CD4-positive, alpha-beta T cell treated with Interleukin-4 for 4 hours (primary cell): Measurements from ENCODE around the gene NOXO1.

ENCODE experiments used
- DNase-seq: peaks from one replicate; pipeline ENCODE4 v3.0.0-alpha.2; 2020

The NOXO1 gene

DNA sequence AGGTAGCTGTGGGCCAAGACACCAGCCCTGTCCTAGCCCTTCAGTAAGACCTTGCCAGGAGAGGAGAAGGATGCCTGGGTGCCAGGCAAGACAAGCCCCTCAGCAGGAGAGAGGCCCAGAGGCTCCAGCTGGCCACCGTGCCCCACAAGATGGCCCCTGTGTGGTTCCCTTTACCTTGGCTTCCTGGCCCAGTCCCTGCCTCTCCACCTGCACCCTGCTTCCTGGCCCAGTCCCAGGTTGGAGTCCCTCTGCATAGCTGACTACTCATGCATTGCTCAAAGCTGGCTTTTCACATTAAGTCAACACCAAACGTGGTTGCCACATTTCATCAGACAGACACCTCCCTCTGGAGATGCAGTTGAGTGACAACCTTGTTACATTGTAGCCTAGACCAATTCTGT, 12.5 kb upstream of the NOXO1 start:
- DNase-seq: peak; percentile 14

- no peak for DNase-seq
Observed at GRCh38 chr16:1992704-1993317, 11.5 kb upstream of the NOXO1 start.

DNA sequence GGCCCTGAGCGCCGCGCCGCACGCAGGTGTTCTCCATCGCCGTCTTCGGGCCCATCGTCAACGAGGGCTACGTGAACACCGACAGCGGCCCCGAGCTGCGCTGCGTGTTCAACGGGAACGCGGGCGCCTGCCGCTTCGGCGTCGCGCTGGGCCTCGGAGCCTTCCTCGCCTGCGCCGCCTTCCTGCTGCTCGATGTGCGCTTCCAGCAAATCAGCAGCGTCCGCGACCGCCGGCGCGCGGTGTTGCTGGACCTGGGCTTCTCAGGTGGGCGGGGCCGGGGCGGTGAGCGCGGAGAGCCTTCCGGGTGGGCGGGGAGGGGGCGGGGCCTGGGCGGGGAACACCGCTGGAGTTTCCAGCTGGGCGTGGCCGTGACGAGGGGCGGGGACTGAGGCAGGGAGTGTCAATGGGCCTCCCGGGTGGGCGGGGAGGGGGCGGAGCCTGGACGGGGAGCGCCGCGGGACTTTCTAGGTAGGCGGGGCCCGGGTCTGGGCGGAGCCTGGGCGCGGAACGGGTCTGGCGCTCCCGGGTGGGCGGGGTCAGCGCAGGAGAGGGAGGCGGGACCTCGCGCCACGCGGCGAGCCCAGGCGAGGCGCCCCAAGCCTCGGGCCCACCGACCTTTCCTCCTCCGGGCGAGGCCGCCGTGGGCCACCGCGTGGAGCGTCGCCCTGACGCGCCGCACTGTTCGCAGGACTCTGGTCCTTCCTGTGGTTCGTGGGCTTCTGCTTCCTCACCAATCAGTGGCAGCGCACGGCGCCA, 10.9 kb upstream of the NOXO1 start:
- peak; percentile 94 for DNase-seq

- no peak for DNase-seq
Observed at GRCh38 chr16:1991588-1991947, 10.3 kb upstream of the NOXO1 start.

GRCh38 chr16:1991135-1991551, 9.9 kb upstream of the NOXO1 start:
- DNase-seq: peak; percentile 62

DNA sequence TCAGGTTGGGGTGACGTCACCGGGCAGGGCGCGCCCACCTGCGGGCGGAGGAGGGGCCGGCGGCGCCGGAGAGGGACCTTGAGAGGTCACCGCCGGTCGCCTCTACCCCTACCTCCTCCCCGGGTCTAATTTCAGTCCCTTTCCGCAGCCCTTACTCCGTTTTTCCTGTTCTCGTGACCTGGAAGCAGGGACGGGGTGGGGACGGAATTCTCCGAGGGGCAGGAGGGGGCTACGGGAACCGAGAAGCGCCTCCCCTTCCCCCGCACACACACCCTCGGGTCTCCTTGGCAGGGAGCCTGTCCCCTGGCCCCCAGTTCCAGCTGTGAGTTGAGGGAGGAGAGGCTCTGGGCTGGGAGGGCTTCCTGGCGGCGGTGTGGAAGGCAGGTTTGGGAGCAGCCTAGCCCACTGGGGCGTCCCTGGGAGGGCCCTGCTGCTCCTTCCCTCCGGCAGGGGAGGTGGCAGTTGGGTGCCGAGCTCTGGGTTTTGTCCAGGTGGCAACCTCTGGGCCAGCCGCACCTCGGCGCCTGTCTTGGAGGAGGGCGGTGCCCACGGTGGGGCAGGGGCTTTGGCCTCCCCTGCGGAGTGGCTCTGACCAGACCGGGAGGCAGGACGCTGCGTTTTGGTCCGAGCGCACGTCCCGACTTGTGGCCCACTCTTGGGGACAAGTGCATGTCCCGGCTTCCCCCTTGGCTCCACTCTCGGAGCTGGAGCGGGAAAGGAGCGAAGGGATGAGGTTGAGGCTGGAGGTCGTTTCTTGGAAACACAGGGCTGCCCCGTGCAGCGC, 9.3 kb upstream of the NOXO1 start:
- DNase-seq: peak; percentile 24

- DNase-seq: no peak
Observed at GRCh38 chr16:1990101-1990350, 8.8 kb upstream of the NOXO1 start.

DNA sequence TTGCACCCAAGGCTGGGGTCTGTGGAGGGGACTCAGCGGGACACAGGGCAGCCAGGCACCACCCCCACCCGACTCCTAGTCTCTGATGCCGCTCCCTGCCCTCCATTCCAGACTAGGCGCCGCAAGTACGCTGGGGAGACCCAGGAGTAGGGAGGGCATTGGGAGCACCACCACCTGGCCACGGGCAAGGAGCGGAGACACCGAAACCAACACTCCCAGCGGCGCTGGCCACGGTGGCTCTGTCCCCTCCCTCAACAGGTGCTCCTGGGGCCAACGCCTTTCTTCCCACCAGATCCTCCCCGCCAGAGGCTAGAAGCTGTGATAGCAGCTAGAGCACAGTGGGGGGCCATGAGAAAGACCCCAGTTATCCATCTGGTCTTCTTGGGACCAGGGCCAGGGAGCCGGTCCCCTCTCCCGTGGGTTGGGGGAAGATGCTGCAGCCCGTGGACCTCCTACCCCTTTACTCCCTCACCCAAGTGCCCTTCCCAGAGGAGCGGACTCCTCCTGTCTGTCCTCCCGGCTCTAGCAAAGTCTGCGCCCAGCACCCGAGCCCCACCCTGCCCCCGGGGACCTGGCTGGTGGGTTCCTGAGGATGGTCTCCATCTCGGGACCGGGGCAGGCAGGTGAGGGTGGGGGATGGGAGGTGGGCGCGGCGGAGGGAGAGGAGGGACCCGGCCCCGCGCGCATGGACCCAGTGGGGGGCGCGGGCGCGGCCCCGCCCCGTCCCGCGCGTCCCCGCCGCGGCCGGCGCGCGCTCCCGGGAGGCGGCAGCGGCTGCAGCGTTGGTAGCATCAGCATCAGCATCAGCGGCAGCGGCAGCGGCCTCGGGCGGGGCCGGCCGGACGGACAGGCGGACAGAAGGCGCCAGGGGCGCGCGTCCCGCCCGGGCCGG, 8.2 kb upstream of the NOXO1 start, which contains the start of gene SYNGR3:
TSS of gene SYNGR3 (plus strand) at position 762 of the 892 bp plus-strand sequence. CDS start 133 bp downstream, outside the sequence.
- DNase-seq: no peak

DNA sequence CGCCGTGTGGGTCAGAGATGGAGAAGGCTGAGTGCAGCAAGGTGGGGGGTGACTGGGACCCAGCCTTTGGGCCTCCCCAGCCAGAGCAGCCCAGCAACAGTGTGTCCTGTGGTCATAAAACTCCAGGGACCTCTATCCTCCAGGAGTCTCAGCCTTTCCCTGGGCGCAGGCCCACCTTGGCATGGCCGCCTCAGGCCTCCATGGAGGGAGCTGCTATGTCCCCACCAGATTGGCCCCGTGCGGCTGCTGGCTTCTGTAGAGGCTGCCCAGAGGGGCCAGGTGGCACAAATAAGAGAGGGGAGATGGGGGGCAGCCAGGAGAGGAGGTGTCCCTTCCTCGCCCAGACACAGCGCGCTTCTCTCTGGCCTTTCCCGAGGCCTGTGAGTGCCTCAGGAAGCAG, 5.9 kb upstream of the NOXO1 start:
- no peak for DNase-seq

GRCh38 chr16:1985466-1986150, 4.3 kb upstream of the NOXO1 start:
- DNase-seq: no peak

DNA sequence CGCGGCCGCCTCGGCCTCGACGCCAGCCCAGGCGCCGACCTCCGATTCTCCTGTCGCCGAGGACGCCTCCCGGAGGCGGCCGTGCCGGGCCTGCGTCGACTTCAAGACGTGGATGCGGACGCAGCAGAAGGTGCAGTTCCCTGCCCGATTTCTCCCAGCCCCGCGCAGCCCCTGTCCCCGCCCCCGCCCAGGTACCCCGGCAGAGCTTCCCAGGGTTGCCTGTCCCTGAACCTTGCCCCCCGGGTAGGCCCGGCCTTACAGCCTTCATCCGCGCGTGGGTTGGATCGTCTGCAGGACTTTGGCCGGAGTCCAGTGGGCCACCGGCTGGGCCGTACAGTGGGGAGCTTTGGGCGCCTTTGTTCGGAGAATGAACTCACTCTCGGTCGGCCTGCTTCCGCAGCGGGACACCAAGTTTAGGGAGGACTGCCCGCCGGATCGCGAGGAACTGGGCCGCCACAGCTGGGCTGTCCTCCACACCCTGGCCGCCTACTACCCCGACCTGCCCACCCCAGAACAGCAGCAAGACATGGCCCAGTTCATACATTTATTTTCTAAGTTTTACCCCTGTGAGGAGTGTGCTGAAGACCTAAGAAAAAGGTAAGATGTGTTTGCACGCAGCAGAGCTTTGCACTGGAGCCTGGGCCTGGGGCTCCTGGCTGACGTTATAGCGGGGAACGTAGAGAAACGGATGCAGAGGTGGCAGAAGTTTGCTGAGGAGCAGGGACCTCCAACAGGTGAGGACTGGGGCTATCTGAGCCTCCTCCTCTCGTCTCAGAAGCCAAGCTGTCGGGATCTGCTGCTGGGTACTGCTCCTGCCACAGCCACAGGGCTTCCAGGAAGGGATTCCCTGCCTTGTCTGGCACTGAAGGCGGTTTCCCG, 3.3 kb upstream of the NOXO1 start:
- no peak for DNase-seq

DNA sequence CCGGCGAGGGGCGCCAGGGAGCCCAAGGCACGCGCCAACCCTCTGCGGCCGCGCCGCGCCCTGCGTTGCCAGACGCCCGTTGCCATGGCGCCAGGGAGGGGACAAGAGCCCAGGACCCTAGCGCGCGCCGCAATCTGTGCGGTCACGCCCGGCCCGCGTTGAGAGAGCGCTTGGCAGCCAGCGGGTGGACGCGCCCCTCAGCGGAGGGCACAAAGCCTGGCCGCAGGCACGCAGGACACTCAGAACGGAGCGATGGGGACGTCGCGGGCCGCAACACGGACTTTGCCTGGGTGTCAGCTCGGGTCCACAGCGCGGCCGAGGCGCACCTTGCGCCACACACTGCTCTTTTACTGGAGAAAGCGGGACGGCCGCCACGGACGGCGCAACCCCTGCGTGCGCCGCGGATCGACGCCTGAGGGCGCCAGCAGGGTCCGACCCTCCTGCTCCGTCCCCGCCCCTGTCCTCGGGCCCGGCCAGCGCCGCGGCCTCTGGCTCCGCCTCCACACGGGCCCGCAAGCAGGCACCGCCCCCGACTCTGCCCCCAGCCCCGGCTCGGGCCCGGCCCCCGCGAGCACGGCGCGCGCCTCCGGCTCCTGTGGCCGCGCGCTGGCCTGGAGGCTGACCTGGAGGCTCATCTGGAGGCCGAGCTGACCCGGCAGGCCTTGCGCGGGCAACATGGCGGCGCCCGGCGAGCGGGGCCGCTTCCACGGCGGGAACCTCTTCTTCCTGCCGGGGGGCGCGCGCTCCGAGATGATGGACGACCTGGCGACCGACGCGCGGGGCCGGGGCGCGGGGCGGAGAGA, 2.5 kb upstream of the NOXO1 start, which contains the start of gene GFER:
TSS of gene GFER (plus strand) at position 650 of the 803 bp plus-strand sequence. CDS start at position 676, 26 bp downstream.
- DNase-seq: peak; percentile 68

DNA sequence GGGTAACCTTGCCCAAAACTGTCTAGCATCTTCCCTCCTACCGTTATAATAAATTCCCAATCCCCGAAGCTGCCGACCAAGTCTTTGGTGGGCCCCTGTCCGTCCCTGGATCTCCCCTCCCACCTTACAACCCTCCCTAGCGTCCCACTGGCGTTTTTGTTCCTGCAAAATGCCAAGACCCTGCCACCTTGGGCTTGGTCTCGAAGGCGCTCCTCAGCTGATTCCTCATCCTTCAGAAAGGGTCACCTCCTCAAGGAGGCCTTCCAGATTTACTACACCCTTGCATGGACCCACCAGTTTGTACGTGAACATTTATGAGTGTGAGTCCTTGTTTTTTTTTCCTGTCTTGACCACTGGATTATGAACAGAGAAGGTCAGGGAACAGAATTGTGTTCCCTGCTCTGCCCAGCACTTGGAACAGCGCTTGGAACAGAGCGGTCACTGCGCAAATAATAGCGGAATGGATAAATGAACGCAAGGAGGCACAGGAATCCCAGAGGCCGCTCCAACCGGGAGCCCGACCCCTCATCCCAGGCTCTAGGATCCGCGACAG, 1.8 kb upstream of the NOXO1 start:
- DNase-seq: no peak

- DNase-seq: no peak
Observed at GRCh38 chr16:1982013-1982433, 754 bp upstream of the NOXO1 start.

- no peak for DNase-seq
Observed at GRCh38 chr16:1980770-1981087, 540 bp downstream of the NOXO1 start.

DNA sequence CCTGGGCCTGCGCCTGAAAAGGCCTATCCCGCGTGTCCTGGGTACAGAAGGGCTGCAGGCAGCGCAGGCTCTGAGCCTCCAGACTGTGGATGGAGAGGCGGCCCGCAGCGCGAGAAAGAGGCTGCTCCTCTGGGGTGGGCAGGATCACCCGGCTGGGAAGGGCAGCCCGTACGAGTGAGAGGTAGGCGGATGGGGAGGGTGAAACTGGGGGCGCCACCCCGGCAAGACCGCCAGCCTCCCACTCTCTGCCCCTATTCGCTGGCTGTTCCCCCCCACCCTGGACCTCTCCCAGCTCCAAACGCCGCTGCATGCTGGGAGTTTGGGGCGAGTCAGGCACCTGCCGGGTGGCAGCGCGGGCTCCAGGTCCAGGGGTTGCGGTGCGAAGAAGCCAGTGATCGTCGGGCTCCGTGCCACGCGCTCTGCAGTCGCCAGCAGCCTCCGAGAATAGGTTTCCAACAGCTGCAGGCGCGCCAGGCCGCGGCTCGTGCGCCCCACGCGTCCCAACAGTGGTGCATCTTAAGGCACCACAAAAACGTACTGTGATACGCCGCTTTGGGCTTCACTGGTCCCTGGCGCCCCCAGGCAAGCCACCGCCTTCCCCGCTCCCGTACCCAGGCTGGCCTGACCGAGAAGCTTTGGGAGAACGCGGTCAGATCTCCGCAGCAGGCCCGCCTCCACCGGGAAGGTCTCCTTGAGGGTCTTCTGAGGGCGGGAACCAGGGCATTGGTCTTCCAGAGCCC, 1.1 kb downstream of the NOXO1 start:
- no peak for DNase-seq

DNA sequence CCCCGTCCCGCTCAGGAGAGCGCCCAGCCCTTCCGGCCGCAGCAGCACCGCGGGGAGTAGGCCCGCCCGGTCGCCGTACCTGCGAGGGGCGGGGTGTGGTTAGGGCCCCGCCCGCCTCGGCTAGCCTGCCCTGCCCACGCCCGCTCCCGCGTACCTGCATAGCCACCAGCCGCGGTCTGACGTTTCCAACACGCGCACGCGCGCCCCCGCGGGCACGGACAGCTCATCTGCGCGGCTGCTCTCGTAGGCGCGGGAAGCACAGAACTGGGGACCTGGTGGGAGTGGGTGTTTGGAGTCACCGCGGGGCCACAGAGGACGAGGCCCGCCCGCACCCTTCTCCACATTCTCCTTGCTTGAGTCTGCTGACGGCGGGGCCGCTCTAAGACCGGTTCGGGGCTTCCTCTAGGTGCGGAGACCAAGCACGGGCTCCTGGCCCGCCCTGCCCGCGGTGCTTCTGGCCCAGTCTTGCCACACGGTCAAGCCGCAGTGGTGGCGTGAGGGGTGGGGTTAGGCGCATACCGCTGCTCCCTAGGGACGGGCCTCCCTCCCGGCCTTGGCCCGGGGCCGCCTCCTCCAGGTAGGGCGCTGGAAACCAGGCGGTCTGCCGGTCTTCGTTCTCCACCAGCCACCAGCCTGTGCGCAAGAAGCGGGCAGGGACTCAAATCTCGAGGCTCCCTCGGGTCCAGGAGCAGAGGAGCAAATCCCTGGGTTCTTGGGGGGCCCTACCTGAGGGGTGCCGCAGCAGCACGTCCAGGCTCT, 1.8 kb downstream of the NOXO1 start:
- no peak for DNase-seq

DNA sequence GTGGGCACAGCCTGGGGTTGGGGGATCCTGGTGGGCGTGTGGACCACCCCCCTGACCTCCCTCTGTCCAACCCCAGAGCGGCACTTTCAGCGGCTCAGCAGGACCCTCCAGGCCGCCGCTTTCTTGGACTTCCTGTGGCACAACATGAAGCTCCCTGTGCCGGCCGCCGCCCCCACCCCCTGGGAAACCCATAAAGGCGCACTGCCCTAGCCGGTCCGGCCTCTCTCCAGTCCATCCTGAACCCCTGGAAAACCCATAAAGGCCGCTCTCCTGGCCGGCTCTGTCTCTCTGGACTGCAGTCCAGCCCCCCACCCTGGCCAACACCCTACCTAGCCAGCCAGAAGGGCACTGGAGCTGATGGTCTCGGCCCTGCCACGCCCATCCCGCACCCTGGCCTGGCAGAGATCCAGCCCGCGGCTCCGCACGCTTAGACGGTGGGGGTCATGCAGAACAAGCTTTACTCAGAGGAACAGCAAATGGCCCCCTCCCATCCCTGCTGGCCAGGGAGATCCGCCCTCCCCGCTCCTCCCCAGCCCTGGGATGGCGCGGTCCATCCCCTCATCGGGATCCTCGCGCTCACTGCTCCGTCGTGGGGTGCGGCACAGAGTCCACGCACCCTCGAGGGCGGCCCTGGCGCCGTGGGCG, 2.7 kb downstream of the NOXO1 start:
- DNase-seq: no peak
